Activated naive CD4-positive, alpha-beta T cell treated with anti-CD3 and anti-CD28 coated beads, Interleukin-2, amount 50 U/mL, for 16 hours (primary cell): ENCODE measurements around the gene PDCD1LG2.

ENCODE experiments used
- DNase-seq: peaks from one replicate; pipeline ENCODE4 v3.0.0-alpha.2; 2020

PDCD1LG2 gene

DNA sequence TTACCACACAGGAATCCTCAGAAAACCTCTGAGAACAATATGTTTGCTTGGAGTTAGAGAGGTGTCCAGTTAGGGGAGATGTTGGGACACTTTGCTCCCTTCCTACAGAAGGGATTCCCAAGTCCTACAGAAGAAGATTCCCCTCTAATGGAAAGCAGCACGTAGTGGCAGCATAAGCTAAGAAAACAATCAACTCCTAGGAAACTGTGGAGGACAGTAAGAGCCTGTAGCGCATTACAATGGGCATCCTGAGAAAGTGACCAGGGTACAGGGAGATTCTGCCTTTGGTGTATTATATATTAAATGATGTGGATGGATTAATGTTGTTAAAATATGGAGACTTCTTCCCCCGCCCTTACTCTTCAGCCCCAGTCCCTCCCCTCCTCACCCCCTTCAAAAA is 104.7 kb downstream of the PDCD1LG2 start:
- DNase-seq, result no peak

DNA sequence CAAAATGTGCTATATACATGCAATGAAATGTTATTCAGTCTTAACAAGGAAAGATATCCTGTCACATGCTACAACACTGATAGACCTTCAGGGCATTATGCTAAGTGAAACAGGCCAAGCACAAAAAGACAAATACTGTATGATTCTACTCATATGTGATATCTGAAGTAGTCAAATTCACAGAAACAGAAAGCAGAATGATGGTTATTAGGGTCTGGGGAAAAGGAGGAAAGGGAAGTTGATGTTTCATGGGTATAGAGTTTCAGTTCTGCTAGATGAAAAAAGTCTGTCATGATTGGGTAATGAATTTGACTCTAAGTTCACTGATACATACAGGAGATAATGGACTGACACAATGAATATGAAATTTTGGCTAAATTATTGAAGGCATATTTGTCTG is 107.4 kb downstream of the PDCD1LG2 start:
- no peak for DNase-seq

DNA sequence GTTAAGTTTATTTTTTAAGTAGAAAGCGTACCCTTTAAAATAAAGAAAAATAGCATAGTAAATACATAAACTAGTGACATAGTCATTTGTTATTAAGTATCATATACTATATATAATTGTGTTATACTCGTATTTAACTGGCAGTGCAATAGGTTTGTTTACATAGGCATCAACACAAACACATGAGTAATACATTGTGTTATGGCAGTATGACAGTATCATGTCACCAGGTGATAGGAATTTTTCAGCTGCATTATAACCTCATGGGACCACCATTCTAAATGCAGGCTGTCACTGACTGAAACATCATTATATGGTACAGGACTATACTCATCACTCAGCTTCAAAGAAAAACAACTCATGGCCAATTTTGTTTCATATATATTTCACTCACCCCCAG is 110.2 kb downstream of the PDCD1LG2 start:
- no peak for DNase-seq
